ENCODE results near the gene CASP3. TPM values are rescaled to one million over a fixed set of nuclear protein-coding genes. Genes with fewer than 3 reads are reported as not detected.

CASP3 gene
- total RNA-seq, 1 experiment from 2014 or later, result 65.5 TPM

GRCh38 chr4:184587701-184588100 lies 61.5 kb downstream of the CASP3 start:
- intact Hi-C loops (cut with micrococcal nuclease; ENCODE audit: unreplicated experiment), result loop anchor here (5.0 kb wide), 1 partner anchor 395 kb away; no protein-coding TSS in a partner anchor
- Histone ChIP-seq H3K9me3 (ENCODE audit: low read depth, low read length, poor library complexity, severe bottlenecking) (no peaks in the 10 kb centered on the region), H3K4me1 (ENCODE audit: insufficient read depth, low read length, poor library complexity, severe bottlenecking) (peaks cover 12% of the 10 kb centered on the region), H3K27ac (ENCODE audit: low read depth, low read length, poor library complexity, severe bottlenecking) (no peak overlapping the region), H3K27me3 (replicated peaks; ENCODE audit: insufficient read depth, low read depth, low read length, poor library complexity) (no peaks in the 10 kb centered on the region), H3K4me3 (ENCODE audit: low read depth, low read length, poor library complexity, severe bottlenecking) (no peak overlapping the region), H3K36me3 (ENCODE audit: insufficient read depth, low read length, poor library complexity, severe bottlenecking) (no peaks in the 10 kb centered on the region)
- BruUV-seq (replicated peaks), result no TSS peak
- TF ChIP-seq EZH2 (IDR thresholded peaks at IDR 0.05; ENCODE audit: borderline replicate concordance, low read depth, low read length, poor library complexity, severe bottlenecking), result no peak
- TF ChIP-seq CTCF (conservative IDR thresholded peaks at IDR 0.05; ENCODE audit: low read depth, low read length), result no peak
- CTCF ChIA-PET, result no interaction called here
- POLR2A ChIA-PET (ENCODE audit: low non-redundant PET), result no interaction called here
- no peak for DNase-seq (ENCODE audit: low spot score)

- Histone ChIP-seq H3K4me3 (ENCODE audit: low read depth, low read length, poor library complexity, severe bottlenecking) (no peak overlapping the region), H3K27me3 (replicated peaks; ENCODE audit: insufficient read depth, low read depth, low read length, poor library complexity) (no peaks in the 10 kb centered on the region), H3K4me1 (ENCODE audit: insufficient read depth, low read length, poor library complexity, severe bottlenecking) (peaks cover 12% of the 10 kb centered on the region), H3K27ac (ENCODE audit: low read depth, low read length, poor library complexity, severe bottlenecking) (no peak overlapping the region), H3K9me3 (ENCODE audit: low read depth, low read length, poor library complexity, severe bottlenecking) (no peaks in the 10 kb centered on the region), H3K36me3 (ENCODE audit: insufficient read depth, low read length, poor library complexity, severe bottlenecking) (no peaks in the 10 kb centered on the region)
- POLR2A ChIA-PET (ENCODE audit: low non-redundant PET), result no interaction called here
- BruUV-seq (replicated peaks), result no TSS peak
- intact Hi-C loops (cut with micrococcal nuclease; ENCODE audit: unreplicated experiment), result loop anchor here (5.0 kb wide), 1 partner anchor 395 kb away; no protein-coding TSS in a partner anchor
- TF ChIP-seq CTCF (conservative IDR thresholded peaks at IDR 0.05; ENCODE audit: low read depth, low read length) (no peak), EZH2 (IDR thresholded peaks at IDR 0.05; ENCODE audit: borderline replicate concordance, low read depth, low read length, poor library complexity, severe bottlenecking) (no peak)
- CTCF ChIA-PET, result no interaction called here
- no peak for DNase-seq (ENCODE audit: low spot score)
Measured at GRCh38 chr4:184587221-184587620, 62.0 kb downstream of the CASP3 start.

GRCh38 chr4:184583738-184584502 lies 65.3 kb downstream of the CASP3 start:
- Histone ChIP-seq H3K4me3 (ENCODE audit: low read depth, low read length, poor library complexity, severe bottlenecking) (no peak overlapping the region), H3K27me3 (replicated peaks; ENCODE audit: insufficient read depth, low read depth, low read length, poor library complexity) (no peaks in the 10 kb centered on the region), H3K36me3 (ENCODE audit: insufficient read depth, low read length, poor library complexity, severe bottlenecking) (no peaks in the 10 kb centered on the region), H3K9me3 (ENCODE audit: low read depth, low read length, poor library complexity, severe bottlenecking) (no peaks in the 10 kb centered on the region), H3K4me1 (ENCODE audit: insufficient read depth, low read length, poor library complexity, severe bottlenecking) (peaks cover 5% of the 10 kb centered on the region), H3K27ac (ENCODE audit: low read depth, low read length, poor library complexity, severe bottlenecking) (no peak overlapping the region)
- intact Hi-C loops (cut with micrococcal nuclease; ENCODE audit: unreplicated experiment), result no loop called here
- ChIA-PET POLR2A (ENCODE audit: low non-redundant PET) (no interaction called here), CTCF (no interaction called here)
- TF ChIP-seq CTCF (conservative IDR thresholded peaks at IDR 0.05; ENCODE audit: low read depth, low read length) (no peak), EZH2 (IDR thresholded peaks at IDR 0.05; ENCODE audit: borderline replicate concordance, low read depth, low read length, poor library complexity, severe bottlenecking) (no peak)
- DNase-seq (ENCODE audit: low spot score), result no peak
- BruUV-seq (replicated peaks), result no TSS peak

Other genes with a start within 250 kb of the CASP3 start
- gene IRF2, start 174.9 kb downstream of the CASP3 start, total RNA-seq (2021), result 27.5 and 28.2 TPM in 2 replicates
- 25.7 and 28.4 TPM in 2 replicates for gene PRIMPOL, start 291 bp upstream of the CASP3 start, total RNA-seq (2021)
- 87.3 and 97.2 TPM in 2 replicates for gene CENPU, start 84.6 kb upstream of the CASP3 start, total RNA-seq (2021)
- 4.8 and 5.2 TPM in 2 replicates for gene ACSL1, start 176.5 kb upstream of the CASP3 start, total RNA-seq (2021)